Coronary artery (tissue), 2 donors: ENCODE data around the gene GLI2.

Experiments used
- DNase-seq: peaks from one replicate; pipeline ENCODE4 v3.0.0-alpha.2; 2017; ENCODE audit warnings: low spot score
- H3K27ac ChIP-seq, 2 donors: fragments of 200-600 bp; sonication (generic); one replicate each; pipeline ENCODE4 v1.5.1; 2016 to 2019
- H3K4me3 ChIP-seq: fragments of 200-600 bp; sonication (generic); 2 replicates; pipeline ENCODE4 v1.5.1; 2016; ENCODE audit warnings: mild to moderate bottlenecking, moderate library complexity
- TF ChIP-seq, protein P1 (sequence below): fragments of 200-600 bp; sonication (generic); IDR thresholded peaks from one replicate; pipeline ENCODE4 v1.5.1; 2019; ENCODE audit warnings: antibody characterized with exemption

GLI2 gene

DNA sequence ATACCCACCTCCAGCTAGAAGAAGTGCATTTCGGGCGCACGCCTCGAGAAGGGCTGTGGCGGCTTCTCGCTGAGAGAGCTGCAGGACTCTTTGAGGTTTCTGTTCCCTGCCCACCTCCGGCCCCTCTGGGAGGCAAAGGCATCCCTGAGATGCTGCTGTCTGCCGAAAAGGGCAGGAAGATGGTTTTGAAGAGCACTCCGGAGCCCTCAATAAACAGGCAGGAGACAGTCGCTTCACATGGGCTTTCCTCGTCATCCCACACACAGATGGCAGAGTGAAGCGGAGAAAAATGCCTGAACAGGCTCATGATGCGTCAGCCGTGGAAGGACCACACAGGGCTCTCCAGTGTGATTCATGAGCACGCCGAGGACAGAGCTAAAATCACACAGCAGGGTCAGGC is 25.4 kb upstream of the GLI2 start:
- no peak overlapping the region for H3K27ac ChIP-seq
- H3K4me3 ChIP-seq = no peak overlapping the region
- TF ChIP-seq, protein P1, sequence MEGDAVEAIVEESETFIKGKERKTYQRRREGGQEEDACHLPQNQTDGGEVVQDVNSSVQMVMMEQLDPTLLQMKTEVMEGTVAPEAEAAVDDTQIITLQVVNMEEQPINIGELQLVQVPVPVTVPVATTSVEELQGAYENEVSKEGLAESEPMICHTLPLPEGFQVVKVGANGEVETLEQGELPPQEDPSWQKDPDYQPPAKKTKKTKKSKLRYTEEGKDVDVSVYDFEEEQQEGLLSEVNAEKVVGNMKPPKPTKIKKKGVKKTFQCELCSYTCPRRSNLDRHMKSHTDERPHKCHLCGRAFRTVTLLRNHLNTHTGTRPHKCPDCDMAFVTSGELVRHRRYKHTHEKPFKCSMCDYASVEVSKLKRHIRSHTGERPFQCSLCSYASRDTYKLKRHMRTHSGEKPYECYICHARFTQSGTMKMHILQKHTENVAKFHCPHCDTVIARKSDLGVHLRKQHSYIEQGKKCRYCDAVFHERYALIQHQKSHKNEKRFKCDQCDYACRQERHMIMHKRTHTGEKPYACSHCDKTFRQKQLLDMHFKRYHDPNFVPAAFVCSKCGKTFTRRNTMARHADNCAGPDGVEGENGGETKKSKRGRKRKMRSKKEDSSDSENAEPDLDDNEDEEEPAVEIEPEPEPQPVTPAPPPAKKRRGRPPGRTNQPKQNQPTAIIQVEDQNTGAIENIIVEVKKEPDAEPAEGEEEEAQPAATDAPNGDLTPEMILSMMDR = no peak
- DNase-seq = no peak

DNA sequence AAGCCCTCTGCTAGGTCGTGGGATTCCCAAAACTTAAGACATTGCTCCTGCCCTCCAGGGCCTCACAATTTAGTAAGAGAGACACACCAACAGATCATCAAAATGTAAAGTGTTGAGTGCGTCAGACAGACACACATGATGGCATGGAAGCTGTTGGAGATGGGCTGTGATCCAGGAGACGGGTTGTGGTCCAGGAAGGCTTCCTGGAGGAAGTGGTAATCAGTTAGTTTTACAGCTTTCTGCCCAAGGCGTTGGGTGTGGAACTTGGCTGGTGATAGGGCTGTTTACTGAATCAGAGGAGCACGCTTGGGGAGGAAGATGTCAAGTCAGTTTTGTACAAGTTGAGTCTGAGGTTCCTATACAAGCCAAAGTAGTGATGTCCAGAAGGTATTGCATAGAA is 24.0 kb upstream of the GLI2 start:
- H3K4me3 ChIP-seq = no peak overlapping the region
- no peak for DNase-seq
- TF ChIP-seq, protein P1 = no peak
- no peak overlapping the region for H3K27ac ChIP-seq

DNA sequence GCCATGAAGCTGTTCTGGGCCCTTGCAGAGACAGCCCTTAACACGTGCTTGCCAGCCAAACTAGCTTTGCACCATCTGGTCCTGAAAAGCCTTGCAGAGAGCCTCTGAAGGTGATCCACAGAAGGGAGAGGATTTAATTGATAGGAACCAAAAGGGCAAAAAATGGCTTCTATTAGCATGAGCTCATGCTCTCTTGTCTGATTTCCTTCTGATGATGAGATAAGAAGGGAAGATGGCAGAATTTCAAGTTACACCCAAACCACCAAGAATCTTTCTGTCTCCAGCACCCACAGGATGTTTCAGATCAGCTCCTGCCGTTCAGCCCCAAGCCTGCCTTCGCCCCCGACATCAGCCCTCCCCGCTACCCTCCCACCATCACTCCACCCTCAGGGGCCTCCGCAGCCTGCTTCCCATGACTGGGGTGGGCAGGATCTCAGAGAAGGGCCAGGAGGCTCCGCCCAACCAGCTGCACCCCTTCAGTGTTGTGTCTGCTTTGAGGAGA is 23.4 kb upstream of the GLI2 start:
- TF ChIP-seq, protein P1 = no peak
- DNase-seq = no peak
- Histone ChIP-seq H3K4me3 (no peak overlapping the region), H3K27ac (no peak overlapping the region)

DNA sequence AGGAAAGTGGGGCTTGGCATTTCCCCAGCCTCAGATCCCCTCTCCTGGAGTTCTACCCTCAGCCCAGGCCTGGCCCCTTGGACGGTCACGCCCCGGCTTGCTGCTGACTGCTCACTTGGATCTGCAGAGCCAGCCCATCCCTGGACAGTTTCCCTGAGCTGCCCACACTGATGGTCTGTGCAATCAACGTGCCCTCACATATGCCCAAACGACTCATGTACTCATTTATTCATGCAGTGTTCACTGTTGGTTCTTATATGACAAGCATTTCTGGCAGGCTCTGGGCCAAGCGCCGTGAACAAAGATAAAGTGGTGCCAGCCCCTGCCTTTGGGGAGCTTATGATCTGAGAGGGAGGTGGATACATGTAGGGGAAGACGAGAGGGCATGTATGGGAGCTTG is 20.3 kb upstream of the GLI2 start:
- TF ChIP-seq, protein P1 = no peak
- DNase-seq = no peak
- Histone ChIP-seq H3K27ac (no peak overlapping the region), H3K4me3 (no peak overlapping the region)

DNA sequence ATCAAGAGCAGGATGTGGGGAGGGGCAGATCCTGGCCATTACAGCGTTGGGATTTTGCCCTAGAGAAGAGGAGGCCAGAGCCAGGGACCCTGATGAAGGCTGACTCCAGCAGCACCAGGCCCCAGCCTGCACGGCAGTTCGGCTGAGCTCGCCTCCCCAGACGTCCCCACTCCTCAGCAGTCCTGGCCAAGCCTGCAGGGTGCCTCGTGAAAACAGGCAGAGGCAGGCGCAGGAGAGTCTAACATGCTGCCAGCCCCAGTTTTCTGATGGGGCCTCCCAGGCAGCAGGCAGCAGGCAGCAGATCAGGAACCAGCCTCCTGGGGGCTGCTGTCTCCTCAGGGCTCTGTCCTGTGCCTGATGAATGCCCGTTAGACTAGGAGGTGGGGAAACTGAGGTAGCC is 19.7 kb upstream of the GLI2 start:
- H3K4me3 ChIP-seq = no peak overlapping the region
- DNase-seq = no peak
- no peak overlapping the region for H3K27ac ChIP-seq
- TF ChIP-seq, protein P1 = no peak

DNA sequence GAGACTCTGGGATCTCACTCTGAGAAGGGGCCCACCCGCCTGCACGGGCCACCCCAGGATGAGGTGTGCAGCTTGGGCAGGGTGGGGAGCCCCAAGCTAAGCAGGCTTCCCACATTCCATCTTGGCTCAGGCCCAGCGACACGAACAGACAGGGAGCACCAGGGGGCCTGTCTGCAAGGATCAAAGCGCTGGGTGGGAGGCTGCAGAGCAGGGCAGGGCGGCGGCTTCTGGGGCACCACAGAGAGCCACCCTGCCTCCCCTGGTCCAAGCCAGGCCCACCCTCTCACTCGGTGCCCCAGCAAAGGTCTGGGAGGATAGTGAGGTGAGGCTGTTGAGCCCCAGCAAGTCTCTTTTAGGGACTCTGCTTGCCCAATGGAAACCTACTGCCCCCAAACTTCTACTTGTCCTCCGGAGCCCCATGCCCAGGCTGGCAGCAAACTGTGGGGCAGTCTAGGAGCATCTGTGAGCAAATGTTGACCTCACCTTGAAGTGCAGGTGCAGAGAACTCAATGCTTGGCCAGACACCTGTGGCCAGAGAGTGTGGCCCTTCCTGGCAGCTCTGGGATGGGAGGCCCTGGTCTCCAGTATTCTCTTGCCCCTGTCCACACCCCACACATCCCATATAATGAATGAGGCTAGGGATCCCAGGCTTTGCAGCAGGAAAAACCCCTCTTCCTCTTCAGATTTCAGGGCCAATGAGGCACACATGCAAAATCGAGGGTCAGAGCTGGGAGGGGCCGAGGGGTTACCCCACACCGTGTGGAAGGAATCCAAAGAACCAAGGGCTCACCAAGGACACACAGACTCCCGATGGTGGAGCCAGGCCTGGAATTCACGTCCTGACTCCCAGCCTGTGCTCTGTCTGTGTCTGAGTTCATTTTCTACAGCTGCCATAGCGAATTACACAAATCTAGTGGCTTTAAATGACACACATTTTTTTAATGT is 18.8 kb upstream of the GLI2 start:
- Histone ChIP-seq H3K4me3 (no peak overlapping the region), H3K27ac (no peak overlapping the region)
- TF ChIP-seq, protein P1 = no peak
- no peak for DNase-seq

DNA sequence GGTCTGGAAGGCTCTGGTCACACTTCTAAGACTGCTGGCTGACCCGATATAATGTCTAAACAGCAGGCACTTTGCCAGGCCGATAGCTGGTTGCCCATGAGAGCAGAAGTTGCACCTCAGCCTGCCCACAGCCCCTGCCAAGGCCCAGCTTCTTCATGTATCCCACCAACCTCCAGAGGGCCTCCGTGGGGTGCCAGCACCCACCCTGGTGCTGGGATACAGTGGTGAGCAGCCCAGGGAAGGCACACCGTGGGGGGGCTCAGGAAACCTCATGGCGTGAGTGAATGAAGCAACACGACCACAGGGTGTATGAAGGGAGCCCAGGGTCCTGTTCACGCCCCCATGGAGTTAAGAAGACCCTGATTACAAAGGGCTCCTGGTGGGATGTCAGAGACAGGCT is 16.2 kb upstream of the GLI2 start:
- DNase-seq = no peak
- Histone ChIP-seq H3K4me3 (no peak overlapping the region), H3K27ac (no peak overlapping the region)
- TF ChIP-seq, protein P1 = no peak
